ENCODE results near the gene KAZN.

Gene KAZN

GRCh38 chr1:15073799-15074308, 475.4 kb downstream of the KAZN start (continued):
- TF ChIP-seq, protein P1, sequence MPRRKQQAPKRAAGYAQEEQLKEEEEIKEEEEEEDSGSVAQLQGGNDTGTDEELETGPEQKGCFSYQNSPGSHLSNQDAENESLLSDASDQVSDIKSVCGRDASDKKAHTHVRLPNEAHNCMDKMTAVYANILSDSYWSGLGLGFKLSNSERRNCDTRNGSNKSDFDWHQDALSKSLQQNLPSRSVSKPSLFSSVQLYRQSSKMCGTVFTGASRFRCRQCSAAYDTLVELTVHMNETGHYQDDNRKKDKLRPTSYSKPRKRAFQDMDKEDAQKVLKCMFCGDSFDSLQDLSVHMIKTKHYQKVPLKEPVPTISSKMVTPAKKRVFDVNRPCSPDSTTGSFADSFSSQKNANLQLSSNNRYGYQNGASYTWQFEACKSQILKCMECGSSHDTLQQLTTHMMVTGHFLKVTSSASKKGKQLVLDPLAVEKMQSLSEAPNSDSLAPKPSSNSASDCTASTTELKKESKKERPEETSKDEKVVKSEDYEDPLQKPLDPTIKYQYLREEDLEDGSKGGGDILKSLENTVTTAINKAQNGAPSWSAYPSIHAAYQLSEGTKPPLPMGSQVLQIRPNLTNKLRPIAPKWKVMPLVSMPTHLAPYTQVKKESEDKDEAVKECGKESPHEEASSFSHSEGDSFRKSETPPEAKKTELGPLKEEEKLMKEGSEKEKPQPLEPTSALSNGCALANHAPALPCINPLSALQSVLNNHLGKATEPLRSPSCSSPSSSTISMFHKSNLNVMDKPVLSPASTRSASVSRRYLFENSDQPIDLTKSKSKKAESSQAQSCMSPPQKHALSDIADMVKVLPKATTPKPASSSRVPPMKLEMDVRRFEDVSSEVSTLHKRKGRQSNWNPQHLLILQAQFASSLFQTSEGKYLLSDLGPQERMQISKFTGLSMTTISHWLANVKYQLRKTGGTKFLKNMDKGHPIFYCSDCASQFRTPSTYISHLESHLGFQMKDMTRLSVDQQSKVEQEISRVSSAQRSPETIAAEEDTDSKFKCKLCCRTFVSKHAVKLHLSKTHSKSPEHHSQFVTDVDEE (CRISPR knock-in tag; IDR thresholded peaks at IDR 0.05): no peak
- TF ChIP-seq TCF4 (CRISPR knock-in tag; IDR thresholded peaks at IDR 0.05; ENCODE audit: borderline replicate concordance) (no peak), ZFP3 (CRISPR knock-in tag; IDR thresholded peaks at IDR 0.05) (no peak)

GRCh38 chr1:15075175-15075574, 476.7 kb downstream of the KAZN start:
- ATAC-seq: no peak
- TF ChIP-seq ISL1 (CRISPR knock-in tag; IDR thresholded peaks at IDR 0.05) (no peak), ZC3H10 (CRISPR knock-in tag; IDR thresholded peaks at IDR 0.05) (no peak), PPARA (CRISPR knock-in tag; IDR thresholded peaks at IDR 0.05; ENCODE audit: borderline replicate concordance) (no peak), TCF4 (CRISPR knock-in tag; IDR thresholded peaks at IDR 0.05; ENCODE audit: borderline replicate concordance) (no peak), TOX (CRISPR knock-in tag; IDR thresholded peaks at IDR 0.05; ENCODE audit: borderline replicate concordance) (no peak), ZNF70 (CRISPR knock-in tag; IDR thresholded peaks at IDR 0.05) (no peak)

GRCh38 chr1:15075817-15076216, 477.3 kb downstream of the KAZN start:
- ATAC-seq: no peak; the same call in 2 of the 3 replicates

GRCh38 chr1:15076807-15077206, 478.3 kb downstream of the KAZN start:
- ATAC-seq: no peak
- TF ChIP-seq ZNF70 (CRISPR knock-in tag; IDR thresholded peaks at IDR 0.05) (no peak), GLIS3 (CRISPR knock-in tag; IDR thresholded peaks at IDR 0.05) (no peak), TCF4 (CRISPR knock-in tag; IDR thresholded peaks at IDR 0.05; ENCODE audit: borderline replicate concordance) (no peak), BACH2 (CRISPR knock-in tag; IDR thresholded peaks at IDR 0.05; ENCODE audit: borderline replicate concordance) (no peak), ZC3H10 (CRISPR knock-in tag; IDR thresholded peaks at IDR 0.05) (no peak), ISL1 (CRISPR knock-in tag; IDR thresholded peaks at IDR 0.05) (no peak), ESRRG (CRISPR knock-in tag; IDR thresholded peaks at IDR 0.05) (no peak), RARB (CRISPR knock-in tag; IDR thresholded peaks at IDR 0.05) (no peak), POU6F1 (CRISPR knock-in tag; IDR thresholded peaks at IDR 0.05; ENCODE audit: borderline replicate concordance, low read depth) (no peak), ZNF565 (CRISPR knock-in tag; conservative IDR thresholded peaks at IDR 0.05; ENCODE audit: low read depth) (no peak), SNAI2 (CRISPR knock-in tag; IDR thresholded peaks at IDR 0.05) (no peak), CSDC2 (CRISPR knock-in tag; IDR thresholded peaks at IDR 0.05) (no peak), ZFP30 (CRISPR knock-in tag; IDR thresholded peaks at IDR 0.05) (no peak)

More at GRCh38 chr1:15075817-15076216, 477.3 kb downstream of the KAZN start:
- TF ChIP-seq ZC3H10 (CRISPR knock-in tag; IDR thresholded peaks at IDR 0.05) (no peak), ZFP3 (CRISPR knock-in tag; IDR thresholded peaks at IDR 0.05) (no peak), ISL1 (CRISPR knock-in tag; IDR thresholded peaks at IDR 0.05) (no peak), POU6F1 (CRISPR knock-in tag; IDR thresholded peaks at IDR 0.05; ENCODE audit: borderline replicate concordance, low read depth) (no peak), PPARA (CRISPR knock-in tag; IDR thresholded peaks at IDR 0.05; ENCODE audit: borderline replicate concordance) (no peak), BACH2 (CRISPR knock-in tag; IDR thresholded peaks at IDR 0.05; ENCODE audit: borderline replicate concordance) (no peak), TCF4 (CRISPR knock-in tag; IDR thresholded peaks at IDR 0.05; ENCODE audit: borderline replicate concordance) (no peak), ZNF565 (CRISPR knock-in tag; conservative IDR thresholded peaks at IDR 0.05; ENCODE audit: low read depth) (no peak)
- TF ChIP-seq, protein P2, sequence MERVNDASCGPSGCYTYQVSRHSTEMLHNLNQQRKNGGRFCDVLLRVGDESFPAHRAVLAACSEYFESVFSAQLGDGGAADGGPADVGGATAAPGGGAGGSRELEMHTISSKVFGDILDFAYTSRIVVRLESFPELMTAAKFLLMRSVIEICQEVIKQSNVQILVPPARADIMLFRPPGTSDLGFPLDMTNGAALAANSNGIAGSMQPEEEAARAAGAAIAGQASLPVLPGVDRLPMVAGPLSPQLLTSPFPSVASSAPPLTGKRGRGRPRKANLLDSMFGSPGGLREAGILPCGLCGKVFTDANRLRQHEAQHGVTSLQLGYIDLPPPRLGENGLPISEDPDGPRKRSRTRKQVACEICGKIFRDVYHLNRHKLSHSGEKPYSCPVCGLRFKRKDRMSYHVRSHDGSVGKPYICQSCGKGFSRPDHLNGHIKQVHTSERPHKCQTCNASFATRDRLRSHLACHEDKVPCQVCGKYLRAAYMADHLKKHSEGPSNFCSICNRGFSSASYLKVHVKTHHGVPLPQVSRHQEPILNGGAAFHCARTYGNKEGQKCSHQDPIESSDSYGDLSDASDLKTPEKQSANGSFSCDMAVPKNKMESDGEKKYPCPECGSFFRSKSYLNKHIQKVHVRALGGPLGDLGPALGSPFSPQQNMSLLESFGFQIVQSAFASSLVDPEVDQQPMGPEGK (CRISPR knock-in tag; IDR thresholded peaks at IDR 0.05; ENCODE audit: borderline replicate concordance): no peak
- TF ChIP-seq, protein P1 (CRISPR knock-in tag; IDR thresholded peaks at IDR 0.05): no peak
